ENCODE measurements around the gene LEF1.

LEF1 gene

DNA sequence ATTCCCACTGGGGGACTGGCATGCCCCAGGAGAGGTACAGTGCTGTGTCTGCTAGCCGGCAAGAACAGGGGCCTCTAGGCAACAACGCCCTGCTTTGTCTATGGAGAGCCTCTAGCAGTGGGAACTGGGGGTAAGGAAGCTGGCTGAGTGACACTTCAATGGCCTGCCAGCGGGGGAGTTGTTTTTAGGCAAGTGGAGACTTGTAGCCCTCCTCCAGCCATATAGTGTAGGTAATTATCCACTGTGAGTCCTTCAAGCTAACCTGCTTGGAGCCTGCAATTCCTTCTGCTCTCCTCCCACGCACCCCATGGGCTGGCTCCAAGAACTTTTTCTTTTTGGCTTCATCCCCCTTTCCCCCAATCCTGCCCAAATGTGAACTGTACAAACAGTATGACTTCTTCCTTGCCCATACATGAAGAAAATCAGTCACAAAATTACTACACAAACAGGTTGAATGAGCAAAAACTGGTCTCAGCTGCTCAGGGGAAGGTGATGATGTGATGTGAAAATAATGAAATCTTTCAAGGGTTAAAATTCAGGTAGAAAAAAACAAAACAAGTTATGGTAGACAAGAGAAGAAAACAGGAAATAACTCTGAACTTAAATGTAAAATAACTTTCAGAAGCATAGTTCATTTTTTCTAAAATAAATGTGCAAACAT, 33.1 kb downstream of the LEF1 start:
- peaks cover 69% of the 10 kb centered on the region for H3K4me1 Mint-ChIP-seq
- no peaks in the 10 kb centered on the region for H3K27me3 Mint-ChIP-seq (ENCODE audit: low read depth, poor library complexity)
- no peaks in the 10 kb centered on the region for H3K9me3 Mint-ChIP-seq
- H3K27ac Mint-ChIP-seq = peak overlapping the region; percentile 97
- peak overlapping the region; percentile 60 for H3K4me3 Mint-ChIP-seq
- TF ChIP-seq, protein P1, sequence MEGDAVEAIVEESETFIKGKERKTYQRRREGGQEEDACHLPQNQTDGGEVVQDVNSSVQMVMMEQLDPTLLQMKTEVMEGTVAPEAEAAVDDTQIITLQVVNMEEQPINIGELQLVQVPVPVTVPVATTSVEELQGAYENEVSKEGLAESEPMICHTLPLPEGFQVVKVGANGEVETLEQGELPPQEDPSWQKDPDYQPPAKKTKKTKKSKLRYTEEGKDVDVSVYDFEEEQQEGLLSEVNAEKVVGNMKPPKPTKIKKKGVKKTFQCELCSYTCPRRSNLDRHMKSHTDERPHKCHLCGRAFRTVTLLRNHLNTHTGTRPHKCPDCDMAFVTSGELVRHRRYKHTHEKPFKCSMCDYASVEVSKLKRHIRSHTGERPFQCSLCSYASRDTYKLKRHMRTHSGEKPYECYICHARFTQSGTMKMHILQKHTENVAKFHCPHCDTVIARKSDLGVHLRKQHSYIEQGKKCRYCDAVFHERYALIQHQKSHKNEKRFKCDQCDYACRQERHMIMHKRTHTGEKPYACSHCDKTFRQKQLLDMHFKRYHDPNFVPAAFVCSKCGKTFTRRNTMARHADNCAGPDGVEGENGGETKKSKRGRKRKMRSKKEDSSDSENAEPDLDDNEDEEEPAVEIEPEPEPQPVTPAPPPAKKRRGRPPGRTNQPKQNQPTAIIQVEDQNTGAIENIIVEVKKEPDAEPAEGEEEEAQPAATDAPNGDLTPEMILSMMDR (IDR thresholded peaks at IDR 0.05) = no peak
- H3K36me3 Mint-ChIP-seq (ENCODE audit: low read depth) = peaks cover 17% of the 10 kb centered on the region
- peak; percentile 61 for DNase-seq

DNA sequence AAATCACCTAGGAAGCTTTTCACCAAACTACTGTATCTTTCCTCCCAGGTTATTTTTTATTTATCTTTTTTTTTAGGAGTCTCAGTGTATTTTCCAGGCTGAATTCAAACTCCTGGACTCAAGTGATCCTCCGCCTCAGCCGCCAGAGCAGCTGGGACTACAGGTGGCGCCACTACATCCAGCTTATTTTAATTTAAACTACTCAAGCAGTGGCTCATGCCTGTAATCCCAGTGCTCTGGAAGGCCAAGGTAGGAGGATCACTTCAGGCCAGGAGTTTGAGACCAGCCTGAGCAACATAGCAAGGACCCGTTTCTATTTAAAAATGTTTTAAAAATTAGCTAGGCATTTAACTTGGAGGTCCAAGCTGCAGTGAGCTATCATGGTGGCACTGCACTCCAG, 37.8 kb downstream of the LEF1 start:
- TF ChIP-seq, protein P1 (IDR thresholded peaks at IDR 0.05) = no peak
- no peak for DNase-seq
- Mint-ChIP-seq H3K4me1 (peaks cover 64% of the 10 kb centered on the region), H3K9me3 (no peaks in the 10 kb centered on the region), H3K27me3 (ENCODE audit: low read depth, poor library complexity) (no peaks in the 10 kb centered on the region), H3K27ac (no peak overlapping the region), H3K4me3 (no peak overlapping the region), H3K36me3 (ENCODE audit: low read depth) (peaks cover 49% of the 10 kb centered on the region)

DNA sequence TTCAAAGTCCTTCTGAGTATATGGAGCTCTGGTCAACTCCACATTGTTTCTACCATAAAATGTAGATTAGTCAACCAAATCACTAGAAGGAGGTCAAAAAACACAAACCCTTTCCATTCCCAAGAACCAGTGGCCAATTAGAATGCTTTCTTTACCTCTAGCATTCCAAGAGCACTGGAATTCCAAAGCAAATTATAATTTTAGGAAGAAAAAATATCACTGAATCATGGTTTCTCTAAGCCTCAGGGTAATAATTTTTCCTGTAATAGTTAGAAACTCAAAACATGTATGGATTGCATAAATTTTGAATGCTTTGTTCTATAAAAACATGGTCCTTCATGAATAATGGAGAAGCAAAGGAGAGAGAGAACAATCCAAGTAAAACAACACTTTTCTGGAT, 39.5 kb downstream of the LEF1 start:
- no peaks in the 10 kb centered on the region for H3K9me3 Mint-ChIP-seq
- TF ChIP-seq, protein P1 (IDR thresholded peaks at IDR 0.05) = no peak
- DNase-seq = no peak
- H3K4me3 Mint-ChIP-seq = no peak overlapping the region
- H3K4me1 Mint-ChIP-seq = peaks cover 46% of the 10 kb centered on the region
- H3K27me3 Mint-ChIP-seq (ENCODE audit: low read depth, poor library complexity) = no peaks in the 10 kb centered on the region
- peak overlapping the region; percentile 87 for H3K27ac Mint-ChIP-seq
- peaks cover 59% of the 10 kb centered on the region for H3K36me3 Mint-ChIP-seq (ENCODE audit: low read depth)

DNA sequence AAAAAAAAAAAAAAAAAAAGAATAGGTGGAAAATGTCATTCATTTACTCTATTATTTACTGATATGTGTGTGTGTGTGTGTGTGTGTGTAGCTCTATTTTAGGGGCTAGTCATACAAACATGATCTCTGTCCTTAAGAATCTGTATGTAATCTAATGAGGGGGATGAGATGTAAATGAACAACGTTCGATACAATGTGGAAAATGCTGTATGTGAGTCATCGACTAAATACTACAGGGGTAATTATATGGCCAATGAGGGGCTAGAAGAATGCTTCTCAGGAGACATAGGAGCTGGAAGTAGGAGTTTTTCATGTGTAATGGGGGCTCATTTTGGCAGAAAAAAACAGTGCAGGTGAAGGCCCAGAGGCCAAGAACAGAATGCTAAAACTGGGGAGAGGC, 41.9 kb downstream of the LEF1 start:
- no peak for DNase-seq
- peak overlapping the region; percentile 81 for H3K27ac Mint-ChIP-seq
- H3K27me3 Mint-ChIP-seq (ENCODE audit: low read depth, poor library complexity) = no peaks in the 10 kb centered on the region

DNA sequence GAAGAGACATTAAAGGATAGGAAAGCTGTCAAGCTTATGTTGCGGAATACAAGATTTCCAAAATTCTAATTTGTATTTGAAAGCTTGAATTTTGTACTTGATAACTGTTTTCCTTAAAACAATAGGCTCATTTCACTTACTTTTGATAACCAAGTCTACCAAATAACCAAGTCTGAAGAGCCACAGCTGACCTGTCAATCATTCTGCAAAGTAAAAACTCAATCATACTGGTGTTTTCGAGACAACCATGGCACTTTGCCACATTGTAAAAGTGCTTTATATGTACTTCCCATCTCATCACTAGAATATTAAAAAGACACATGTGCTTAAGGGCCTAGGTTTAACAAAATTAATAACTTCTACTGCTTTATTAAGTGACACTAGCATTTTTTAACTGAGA, 47.9 kb downstream of the LEF1 start:
- TF ChIP-seq, protein P1 (IDR thresholded peaks at IDR 0.05) = no peak
- H3K27ac Mint-ChIP-seq = peak overlapping the region; percentile 78
- H3K27me3 Mint-ChIP-seq (ENCODE audit: low read depth, poor library complexity) = no peaks in the 10 kb centered on the region
- H3K4me3 Mint-ChIP-seq = no peak overlapping the region
- no peak for DNase-seq
- no peaks in the 10 kb centered on the region for H3K9me3 Mint-ChIP-seq
- peaks cover 16% of the 10 kb centered on the region for H3K36me3 Mint-ChIP-seq (ENCODE audit: low read depth)
- H3K4me1 Mint-ChIP-seq = peaks cover 57% of the 10 kb centered on the region

More for the DNA sequence above, 41.9 kb downstream of the LEF1 start:
- no peak overlapping the region for H3K4me3 Mint-ChIP-seq
- H3K4me1 Mint-ChIP-seq = peaks cover 40% of the 10 kb centered on the region
- H3K9me3 Mint-ChIP-seq = no peaks in the 10 kb centered on the region
- H3K36me3 Mint-ChIP-seq (ENCODE audit: low read depth) = peaks cover 56% of the 10 kb centered on the region
- TF ChIP-seq, protein P1 (IDR thresholded peaks at IDR 0.05) = no peak

DNA sequence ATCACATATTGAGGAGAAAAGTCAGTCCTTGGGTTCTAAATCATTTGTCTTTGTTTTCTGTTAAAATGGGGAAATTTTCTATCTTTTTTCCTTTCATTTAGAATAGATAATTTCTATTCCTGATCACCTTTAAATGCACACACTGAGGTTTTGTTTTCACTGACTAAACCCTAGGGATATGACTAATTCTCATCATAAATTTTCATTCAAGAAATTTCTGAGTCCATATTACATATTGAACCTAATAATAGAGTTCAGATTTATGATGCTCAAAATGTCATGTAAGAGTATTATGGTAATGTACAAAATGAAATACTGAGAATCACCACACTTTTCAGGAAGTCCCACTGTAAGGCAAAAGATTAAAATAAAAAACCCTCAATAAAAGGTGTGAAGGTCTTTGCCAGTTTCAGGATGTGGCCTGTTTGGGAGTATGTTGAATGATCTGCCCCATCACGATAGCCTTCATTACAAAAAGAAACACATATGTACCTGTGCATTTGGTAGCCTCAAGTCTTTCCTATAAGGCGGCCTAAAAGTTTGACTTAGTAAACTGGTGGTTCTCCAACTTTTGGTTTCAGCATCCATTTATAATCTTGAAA, 49.4 kb downstream of the LEF1 start:
- no peak for DNase-seq
- Mint-ChIP-seq H3K36me3 (ENCODE audit: low read depth) (peaks cover 5% of the 10 kb centered on the region), H3K4me1 (peaks cover 72% of the 10 kb centered on the region), H3K27me3 (ENCODE audit: low read depth, poor library complexity) (no peaks in the 10 kb centered on the region), H3K4me3 (no peak overlapping the region), H3K9me3 (no peaks in the 10 kb centered on the region), H3K27ac (peak overlapping the region; percentile 93)
- TF ChIP-seq, protein P1 (IDR thresholded peaks at IDR 0.05) = no peak
